SK-N-DZ (cell line): ENCODE data around the gene ARFGEF3.
"Not testable (repeated sequence)": the region's sequence is repeated elsewhere in the genome, so short reads cannot be mapped to it uniquely, and the experiment has no call there.

ENCODE experiments used
- DNase-seq: peaks from one replicate; pipeline ENCODE4 v3.0.0-alpha.2; 2015; ENCODE audit warnings: low spot score

Gene ARFGEF3

DNA sequence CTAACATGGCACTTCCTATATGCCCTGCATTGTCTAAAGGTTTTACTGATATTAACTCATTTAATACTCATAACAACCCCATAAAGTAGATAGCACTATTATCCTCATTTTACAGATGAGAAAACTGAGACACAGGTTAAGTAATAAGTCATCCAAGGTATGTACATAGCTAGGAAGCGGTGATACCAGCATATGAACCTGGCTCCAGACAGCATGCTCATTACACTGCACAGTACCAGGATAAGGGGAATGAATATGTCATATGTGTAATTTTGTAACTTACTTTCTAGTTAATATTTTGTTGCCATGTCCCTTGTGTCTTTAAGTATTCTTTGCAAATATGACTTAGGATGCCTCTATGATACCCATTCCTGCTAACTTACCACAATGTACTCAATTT is 109.7 kb downstream of the ARFGEF3 start:
- DNase-seq = no peak

DNA sequence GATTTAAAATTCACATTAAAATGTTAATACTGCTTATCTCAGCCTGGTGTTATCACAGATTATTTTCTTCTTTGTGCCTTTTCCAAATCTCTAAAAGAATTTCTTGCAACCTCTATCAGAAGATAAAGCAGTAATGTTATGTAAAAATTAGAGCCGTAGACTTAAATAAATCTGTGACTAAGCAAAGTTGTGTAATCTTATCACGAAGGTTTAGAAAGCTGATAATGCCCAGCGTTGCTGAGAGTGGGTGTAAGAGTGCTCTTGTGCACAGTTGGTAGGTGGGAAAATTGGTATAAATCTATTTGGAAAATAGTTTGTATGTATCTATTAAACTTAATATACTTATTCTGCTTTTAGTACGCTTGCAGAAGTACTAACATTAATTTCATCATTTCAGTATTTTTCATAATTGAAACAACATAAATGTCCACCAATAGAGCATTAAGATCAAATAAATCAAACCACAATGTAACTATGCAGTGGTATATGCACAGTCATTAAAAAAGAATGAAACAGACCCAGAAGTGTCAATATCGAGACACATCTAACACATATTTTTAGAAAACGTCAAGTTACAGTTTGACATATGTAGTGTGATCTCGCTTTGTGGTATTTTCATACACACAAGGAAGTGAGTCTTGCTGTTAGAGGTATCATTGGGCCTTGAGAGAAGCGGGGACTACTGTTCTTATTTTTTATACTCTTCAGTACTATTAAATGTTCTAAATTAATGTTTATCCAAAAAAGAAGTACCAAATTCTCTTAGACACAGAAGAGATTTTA is 111.0 kb downstream of the ARFGEF3 start:
- DNase-seq = no peak

DNA sequence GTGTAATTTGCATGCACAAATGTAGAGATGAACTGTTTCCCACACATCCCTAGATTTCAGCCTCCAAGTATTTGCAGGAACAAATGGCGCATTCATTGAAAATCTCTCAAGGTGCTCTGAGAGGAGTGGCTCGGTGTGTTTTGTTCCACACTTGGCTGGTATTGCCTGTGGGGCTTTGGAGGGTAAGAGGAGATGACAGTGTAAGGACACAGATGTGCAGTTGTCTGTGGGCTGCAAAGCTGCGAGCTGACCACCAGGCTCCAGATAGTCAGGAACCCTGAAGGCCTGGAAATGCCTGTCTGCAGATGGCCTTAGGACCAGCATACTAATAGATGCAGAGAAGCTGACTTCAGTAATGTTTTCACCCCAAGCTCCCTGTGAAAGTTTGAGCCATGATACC is 114.2 kb downstream of the ARFGEF3 start:
- peak; percentile 62 for DNase-seq

DNA sequence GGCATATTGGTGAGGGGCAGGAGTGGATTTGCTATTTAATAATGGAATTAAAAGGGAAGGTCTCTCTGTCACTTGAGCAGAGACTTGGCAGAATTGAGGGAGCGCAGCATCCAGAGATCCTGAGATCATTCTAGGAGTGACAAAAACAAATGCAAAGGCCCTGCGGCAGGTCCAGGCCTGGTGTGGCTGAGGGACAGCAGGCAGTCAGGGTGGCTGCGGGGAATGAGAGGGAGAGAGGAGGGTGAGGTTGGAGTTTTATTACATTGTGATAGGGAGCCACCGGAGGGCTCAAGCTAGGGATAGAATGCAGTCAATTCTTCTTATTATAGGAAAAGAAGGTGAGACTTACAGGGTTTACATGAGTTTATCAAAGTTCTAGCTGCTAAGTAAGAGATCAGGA is 116.1 kb downstream of the ARFGEF3 start:
- DNase-seq = no peak

DNA sequence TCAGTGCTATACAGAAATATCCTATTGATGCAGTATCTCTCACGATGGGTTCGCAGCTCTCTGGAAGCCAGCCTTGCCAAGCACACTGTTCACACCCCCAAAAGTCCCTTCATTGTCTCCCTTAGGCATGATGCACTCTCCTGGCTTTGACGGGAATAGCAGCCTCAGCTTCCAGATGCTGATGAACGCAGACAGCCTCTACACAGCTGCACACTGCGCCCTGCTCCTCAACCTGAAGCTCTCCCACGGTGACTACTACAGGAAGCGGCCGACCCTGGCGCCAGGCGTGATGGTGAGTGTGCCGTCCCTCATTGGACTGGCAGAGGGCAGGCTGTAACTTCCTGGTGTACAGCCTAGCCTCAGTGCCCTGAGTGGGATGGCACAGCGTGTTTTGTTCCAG is 116.6 kb downstream of the ARFGEF3 start:
- peak; percentile 68 for DNase-seq

DNA sequence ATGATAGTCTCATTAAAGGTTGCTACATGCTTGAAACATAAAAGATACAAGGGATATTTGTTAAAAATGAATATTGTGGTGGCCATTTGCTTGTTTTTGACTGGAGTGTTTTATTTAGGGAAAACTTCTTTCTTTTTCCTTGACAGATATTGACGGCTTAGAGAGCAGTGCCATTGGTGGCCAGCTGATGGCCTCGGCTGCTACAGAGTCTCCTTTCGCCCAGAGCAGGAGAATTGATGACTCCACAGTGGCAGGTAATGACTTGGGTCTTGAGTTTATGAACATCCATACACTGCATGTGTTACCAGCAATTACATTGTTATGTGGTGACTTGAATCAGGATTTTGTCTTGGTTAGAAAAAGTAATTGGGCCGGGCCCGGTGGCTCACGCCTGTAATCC is 124.1 kb downstream of the ARFGEF3 start:
- no peak for DNase-seq

DNA sequence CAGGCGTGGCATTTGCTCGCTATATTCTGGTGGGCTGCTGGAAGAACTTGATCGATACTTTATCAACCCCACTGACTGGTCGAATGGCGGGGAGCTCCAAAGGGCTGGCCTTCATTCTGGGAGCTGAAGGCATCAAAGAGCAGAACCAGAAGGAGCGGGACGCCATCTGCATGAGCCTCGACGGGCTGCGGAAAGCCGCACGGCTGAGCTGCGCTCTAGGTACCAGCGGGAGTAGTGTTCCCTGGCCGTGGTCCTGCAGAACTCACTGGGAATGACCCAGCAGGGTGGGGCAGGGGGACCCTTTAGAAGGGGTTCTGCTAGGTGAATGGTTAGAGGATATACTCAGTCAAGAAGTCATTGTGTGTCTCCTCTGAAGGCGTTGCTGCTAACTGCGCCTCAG is 125.0 kb downstream of the ARFGEF3 start:
- DNase-seq = no peak

DNA sequence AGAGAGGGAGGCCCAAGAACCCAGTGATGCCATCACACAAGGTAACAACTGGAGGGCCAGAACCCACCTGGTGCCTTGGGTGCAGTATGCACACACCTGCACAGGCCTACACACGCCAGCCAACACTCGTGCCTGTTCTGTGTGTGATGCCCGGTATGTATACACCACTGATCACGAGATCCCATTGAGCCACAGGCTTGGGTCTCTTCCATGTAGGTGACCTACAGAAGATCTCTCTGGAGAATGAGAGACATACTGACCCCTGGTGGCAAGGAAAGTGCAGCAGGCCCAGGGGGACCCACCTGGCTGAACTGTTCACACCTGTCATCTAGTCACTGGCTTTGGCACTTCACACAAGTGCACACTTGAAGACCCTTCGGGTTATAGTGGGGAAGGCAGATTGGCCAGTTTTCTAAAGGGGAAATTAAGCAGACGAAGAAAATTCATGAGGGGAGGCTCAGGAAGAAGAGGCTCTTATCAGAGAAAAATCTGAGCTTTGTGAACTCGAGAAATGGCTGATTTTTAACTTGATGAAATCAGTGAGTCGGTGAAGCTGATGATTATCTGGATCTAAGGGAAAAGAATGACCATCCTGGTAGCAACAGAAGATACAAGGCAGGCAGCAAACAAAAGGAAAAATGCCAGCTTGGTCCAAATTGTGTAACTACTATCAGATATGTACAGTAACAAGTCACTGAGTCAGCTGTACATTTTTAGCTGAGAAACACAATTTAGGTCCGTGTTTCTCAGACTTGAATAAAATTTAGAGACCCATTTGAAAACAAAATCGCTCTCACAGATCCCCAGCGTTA is 125.6 kb downstream of the ARFGEF3 start:
- peak; percentile 35 for DNase-seq

DNA sequence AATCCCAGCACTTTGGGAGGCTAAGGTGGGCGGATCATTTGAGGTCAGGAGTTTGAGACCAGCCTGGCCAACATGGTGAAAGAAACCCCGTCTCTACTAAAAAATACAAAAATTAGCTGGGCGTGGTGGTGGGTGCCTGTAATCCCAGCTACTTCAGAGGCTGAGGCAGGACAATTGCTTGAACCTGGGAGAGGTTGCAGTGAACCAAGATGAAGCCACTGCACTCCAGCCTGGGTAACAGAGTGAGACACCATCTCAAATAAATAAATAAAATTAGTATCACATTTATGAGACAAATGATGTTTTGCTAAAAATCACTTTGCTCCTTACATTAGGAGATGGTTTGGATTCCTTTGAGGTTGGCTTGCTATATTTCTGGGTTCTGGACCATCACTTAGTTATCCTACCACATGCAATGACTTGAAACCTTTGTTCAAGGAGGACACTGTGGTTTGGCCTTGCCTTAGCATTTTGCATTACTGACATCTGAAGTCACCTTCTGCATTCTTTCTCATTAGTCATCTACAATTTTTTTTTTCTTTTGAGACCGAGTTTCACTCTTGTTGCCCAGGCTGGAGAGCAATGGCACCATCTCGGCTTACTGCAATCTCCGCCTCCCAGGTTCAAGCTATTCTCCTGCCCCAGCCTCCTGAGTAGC is 126.8 kb downstream of the ARFGEF3 start:
- not testable (repeated sequence) for DNase-seq

DNA sequence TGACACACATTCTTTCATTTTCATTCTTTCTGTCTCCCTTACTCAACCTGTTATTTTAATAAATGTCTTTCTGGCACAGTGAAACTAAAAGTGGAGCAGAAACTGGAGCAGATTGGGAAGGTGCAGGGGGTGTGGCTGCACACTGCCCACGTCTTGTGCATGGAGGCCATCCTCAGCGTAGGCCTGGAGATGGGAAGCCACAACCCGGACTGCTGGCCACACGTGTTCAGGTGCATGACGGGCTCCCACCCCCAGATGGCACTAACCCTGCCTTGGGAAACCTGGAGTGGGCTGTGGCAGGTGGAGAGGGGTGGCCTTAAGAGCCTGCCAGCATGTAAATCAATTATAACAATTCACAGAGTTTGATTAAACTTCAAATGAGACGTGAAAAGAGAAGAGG is 128.0 kb downstream of the ARFGEF3 start:
- peak; percentile 74 for DNase-seq

DNA sequence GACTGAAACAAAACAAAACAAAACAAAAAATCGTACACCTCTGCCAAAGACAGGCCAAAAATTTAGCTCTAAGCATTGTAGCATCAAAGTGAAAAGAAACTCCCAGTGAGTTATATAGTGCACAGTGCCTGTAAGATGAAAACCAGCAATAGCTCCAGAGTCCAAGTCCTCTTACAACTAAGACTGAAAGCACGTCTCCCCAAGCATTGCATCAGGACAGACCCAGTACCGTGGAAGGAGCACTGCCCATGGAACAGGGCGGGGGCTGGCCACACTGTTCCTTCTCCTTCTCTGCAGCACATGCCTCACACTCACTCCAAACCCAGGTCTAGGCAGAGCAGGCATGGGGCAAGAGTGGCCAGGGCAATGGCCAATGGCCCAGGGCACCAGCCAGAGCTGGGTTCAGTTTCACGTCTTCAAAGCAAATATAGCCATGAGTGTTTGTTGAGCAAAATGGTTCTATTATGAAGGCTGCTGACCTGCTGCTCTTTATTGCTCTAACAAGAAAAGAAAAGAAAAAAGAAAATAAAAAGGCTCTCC is 128.8 kb downstream of the ARFGEF3 start:
- DNase-seq = no peak

DNA sequence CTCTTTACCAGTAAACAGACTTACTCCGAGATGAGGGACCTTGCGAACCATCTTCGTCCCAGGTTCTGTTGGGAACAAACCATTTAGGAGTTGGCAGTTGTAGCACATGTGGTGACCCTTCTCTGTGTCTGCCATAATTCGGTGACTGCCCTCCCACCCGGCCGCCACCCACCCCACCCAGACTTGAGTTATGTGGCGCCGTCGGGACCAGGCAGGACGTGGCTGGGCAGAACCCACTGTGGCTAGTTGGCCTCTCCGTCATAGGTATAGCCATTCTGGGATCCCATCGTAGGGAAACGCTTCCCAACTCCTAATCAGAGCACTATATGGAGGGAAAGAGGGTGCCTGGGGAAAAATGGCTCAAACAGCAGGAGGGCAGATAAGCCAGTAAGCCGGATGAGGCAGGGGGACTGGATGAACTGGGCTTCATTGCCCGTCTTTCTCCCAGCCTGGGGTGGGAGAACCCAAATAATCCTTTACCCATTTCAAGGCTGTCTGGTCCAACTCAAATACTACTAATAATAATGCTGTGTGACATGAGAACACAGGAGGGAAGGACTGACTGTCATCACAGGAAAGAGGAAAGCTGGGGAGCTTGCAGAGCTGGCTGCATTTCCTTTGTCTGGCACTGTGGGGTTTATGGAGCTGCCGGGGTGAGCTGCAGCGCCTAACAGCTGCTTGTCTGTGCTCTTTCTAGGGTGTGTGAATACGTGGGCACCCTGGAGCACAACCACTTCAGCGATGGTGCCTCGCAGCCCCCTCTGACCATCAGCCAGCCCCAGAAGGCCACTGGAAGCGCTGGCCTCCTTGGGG is 129.5 kb downstream of the ARFGEF3 start:
- DNase-seq = peak; percentile 38

DNA sequence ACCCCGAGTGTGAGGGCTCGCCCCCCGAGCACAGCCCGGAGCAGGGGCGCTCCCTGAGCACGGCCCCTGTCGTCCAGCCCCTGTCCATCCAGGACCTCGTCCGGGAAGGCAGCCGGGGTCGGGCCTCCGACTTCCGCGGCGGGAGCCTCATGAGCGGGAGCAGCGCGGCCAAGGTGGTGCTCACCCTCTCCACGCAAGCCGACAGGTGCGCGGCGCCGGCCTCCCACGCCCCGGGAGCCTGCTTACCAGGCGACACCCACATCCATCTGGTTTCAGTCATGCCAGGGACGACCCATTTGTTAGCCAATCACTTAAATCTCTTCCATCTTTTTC is 130.1 kb downstream of the ARFGEF3 start:
- DNase-seq = no peak

DNA sequence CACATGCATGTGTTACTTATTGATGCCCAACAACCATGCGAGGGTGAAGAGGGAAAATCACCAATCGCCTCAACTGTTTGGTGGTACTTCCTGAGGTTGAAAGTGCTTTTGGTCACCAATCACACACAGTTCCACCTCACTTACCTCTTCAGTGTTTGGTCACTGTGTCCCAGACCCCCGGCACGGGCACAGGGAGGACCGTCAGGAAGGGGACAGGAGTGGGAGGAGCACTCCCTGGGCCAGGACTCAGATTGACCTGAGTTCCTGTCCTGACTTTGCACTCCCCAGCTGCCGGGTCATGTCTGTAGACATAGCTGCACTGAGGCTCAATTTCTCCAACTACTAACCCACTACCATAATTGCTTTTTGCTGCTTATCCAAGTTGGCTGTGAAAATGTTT is 130.7 kb downstream of the ARFGEF3 start:
- DNase-seq = no peak

DNA sequence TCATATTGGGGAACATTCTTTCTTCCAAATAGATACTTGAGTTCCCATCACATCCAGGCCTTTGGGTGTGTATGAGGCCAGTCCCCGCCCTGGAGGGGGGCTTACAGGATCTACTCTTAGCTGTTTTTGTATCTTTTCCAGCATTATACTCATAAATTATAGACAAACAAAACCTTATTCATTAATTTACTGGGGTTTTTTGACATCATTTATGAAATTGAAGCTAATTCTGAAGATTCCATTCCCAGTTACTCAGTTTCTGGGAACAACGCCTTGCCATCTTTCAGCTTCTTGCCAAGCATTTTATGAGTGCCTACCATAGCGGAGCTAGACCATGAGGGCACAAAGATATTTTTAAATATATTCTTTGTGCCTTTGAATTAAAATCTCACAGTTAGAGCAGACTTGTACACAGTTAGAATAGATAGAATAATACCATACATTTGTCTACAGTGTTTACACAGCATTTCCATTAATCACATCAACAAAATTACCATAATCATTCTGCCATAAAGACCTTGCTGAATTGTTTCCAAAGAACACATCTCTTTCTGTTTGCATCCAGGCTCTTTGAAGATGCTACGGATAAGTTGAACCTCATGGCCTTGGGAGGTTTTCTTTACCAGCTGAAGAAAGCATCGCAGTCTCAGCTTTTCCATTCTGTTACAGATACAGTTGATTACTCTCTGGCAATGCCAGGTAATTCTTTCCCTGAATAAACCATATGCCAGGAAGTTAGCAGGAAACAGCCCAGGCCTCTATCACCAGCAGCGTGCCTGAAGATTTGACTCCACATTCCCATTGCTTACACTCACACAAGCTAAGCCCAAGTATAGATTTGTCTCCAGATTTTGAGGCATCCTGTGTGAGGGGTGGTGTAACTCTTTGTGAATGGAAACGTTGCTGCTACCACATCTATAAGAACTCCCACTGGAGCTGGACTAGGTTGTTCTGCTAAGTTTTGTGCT is 132.0 kb downstream of the ARFGEF3 start:
- no peak for DNase-seq

DNA sequence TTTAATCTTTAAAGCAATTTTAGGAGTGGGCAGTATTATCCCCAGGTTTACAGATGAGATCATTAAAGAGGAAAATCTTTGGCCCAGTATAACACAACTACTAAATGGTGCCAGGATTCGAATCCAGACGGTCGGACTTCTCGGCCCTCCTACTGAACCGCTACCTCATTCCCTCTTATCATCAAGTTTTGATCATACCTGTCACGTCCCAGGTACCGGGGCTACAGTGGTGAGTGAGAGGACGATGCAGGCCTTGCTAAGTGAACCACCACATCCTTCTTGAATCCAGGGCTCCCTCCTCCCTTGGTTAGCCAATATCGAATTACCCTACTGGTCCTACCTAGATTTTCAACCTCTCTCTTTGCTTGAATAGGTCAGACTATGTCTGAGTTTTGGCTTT is 134.6 kb downstream of the ARFGEF3 start:
- no peak for DNase-seq

DNA sequence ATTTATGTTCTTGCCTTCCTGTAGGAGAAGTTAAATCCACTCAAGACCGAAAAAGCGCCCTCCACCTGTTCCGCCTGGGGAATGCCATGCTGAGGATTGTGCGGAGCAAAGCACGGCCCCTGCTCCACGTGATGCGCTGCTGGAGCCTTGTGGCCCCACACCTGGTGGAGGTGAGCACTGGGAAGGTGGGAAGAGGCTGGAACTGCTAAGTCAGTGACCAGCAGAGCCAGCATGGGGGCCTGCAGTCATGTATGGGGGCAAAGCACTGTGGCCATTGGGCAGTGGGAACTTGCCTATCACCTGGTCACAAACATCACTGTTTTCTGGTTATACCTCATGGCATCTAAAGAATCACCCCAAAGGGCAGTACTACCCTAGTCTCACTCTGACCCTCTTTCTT is 135.0 kb downstream of the ARFGEF3 start:
- no peak for DNase-seq

DNA sequence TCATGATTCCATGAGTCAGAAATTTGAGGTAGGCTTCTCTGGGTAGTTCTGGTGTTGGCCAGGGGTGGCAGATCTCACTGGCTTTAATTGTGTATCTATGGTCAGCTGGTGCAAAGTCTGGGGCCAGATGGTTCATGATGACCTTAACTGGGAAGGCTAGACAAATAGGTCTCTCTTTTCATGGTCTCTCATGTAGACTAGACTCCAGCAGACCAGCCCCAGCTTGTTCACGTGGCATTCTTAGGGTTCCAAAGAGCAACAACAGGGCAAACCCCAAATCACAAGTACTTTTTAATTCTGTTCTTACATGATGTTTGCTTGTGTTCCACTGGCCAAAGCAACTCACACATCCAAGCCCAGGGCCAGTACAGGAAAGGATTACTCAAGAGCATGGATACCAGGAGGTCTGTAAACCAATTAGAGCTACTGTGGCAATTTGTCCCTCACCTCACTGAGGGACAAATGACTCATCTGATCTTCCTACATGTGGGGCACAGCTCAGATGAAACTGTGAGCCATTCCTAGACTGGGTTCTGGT is 136.1 kb downstream of the ARFGEF3 start:
- no peak for DNase-seq

DNA sequence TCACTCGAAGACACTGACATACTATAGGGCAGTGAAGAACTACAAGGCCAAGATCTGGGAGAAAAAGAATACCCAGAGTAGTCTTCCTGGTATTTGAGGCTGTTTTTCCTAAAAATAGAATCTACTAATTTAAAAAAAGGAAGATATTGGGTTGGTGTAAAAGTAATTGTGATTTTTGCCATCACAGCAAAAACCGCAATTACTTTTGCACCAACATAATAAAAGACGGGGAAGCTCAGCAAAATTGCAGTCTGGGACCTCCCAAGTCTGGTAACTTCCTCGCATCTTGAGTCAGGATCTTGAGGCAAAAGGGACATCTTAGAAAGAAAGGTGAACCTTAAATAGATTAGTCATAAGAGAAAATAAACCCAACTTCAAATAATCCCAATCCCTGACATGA is 138.7 kb downstream of the ARFGEF3 start:
- no peak for DNase-seq

DNA sequence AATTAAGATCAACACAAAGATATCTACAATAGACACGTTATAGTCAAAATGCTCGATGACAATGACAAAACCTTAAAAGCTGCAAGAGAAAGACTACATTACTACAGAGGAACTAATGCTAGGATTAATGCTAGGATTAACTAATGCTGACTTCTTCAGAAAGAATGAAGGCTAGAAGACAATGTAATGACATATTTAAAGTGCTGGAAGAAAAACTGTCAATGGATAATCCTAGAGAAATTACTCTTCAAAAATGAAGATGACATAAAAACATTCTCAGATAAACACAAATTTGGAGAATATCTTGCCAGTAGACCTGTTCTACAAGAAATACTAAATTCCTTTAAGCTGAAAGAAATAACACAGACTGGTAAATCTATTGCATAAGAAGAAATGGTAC is 140.8 kb downstream of the ARFGEF3 start:
- no peak for DNase-seq
